GM23338 (cell line): ENCODE data around the gene PACSIN1.

ENCODE experiments used
- CREB1 ChIP-seq: fragments of 250-450 bp; sonication (Bioruptor Pico); IDR thresholded peaks from 2 replicates; pipeline ENCODE4 v1.5.0; 2020; ENCODE audit warnings: low read depth, mild to moderate bottlenecking, moderate library complexity
- CTCF ChIP-seq, 2 experiments: fragments of 200-600 bp in 1 of 2; sonication (generic) in 1 of 2; conservative IDR thresholded peaks; 2 replicates each; pipeline versions ENCODE4 v1.5.1 to v1.6.1; 2016 to 2017; ENCODE audit warnings: antibody characterized with exemption in 2 of 2, low read depth in 2 of 2, mild to moderate bottlenecking in 2 of 2, moderate library complexity in 1 of 2
- EZH2 ChIP-seq: fragments of 200-600 bp; sonication (generic); IDR thresholded peaks from one replicate; pipeline ENCODE4 v1.8.0; 2017; ENCODE audit warnings: antibody characterized with exemption, mild to moderate bottlenecking, low read depth; ENCODE audit not compliant: unreplicated experiment

GRCh38 chr6:34554291-34555006, 88.6 kb downstream of the PACSIN1 start:
- TF ChIP-seq EZH2 (no peak), CTCF (conservative IDR thresholded peaks at IDR 0.05; ENCODE audit: low read depth in 2 of 2) (no peak), CREB1 (CRISPR knock-in tag) (no peak)
